SK-N-SH (cell line): ENCODE data around the gene SFSWAP. TPM values are rescaled to one million over a fixed set of nuclear protein-coding genes. Genes with fewer than 3 reads are reported as not detected.
A peak's percentile ranks its signal among the peaks of the same experiment; 100 is the strongest.

Experiments
- CTCF ChIA-PET: fragments of 300-600, 350-600 bp; formaldehyde crosslinking; extraction: SDS; loops from one replicate; lab custom pipeline; 2021; lab: Yijun Ruan, JAX
- POLR2A ChIA-PET: fragments of 350-600 bp; sonication (Branson Sonifier 250); formaldehyde crosslinking; extraction: SDS; loops from one replicate; lab custom pipeline; 2020; ENCODE audit warnings: antibody characterized with exemption, inconsistent platforms; lab: Yijun Ruan, JAX
- DNase-seq: peaks from one replicate; pipeline ENCODE4 v3.0.0; 2012
- H2AFZ ChIP-seq: fragments of 200-600 bp; sonication (generic); 2 replicates; pipeline ENCODE4 v1.8.1; 2016; ENCODE audit warnings: antibody characterized with exemption, mild to moderate bottlenecking, low read depth
- H3F3A ChIP-seq: fragments of 200-600 bp; sonication (generic); replicated peaks from 2 replicates; pipeline ENCODE3; 2016; ENCODE audit warnings: antibody characterized with exemption, mild to moderate bottlenecking; ENCODE audit not compliant: insufficient read depth
- H3K27ac ChIP-seq, 2 experiments: fragments of 200-500 bp in 1 of 2; fragments of 200-600 bp in 1 of 2; sonication (Bioruptor generic) in 1 of 2; sonication (generic), shearing (Covaris generic) in 1 of 2; 2 replicates each; pipeline versions ENCODE4 v1.5.1 to v1.6.1; 2014 to 2016; ENCODE audit warnings: low read depth in 2 of 2, inconsistent platforms in 1 of 2, low read length in 1 of 2, mild to moderate bottlenecking in 1 of 2, mixed read lengths in 1 of 2
- H3K27me3 ChIP-seq: fragments of 200-600 bp; sonication (generic), shearing (Covaris generic); 2 replicates; pipeline ENCODE4 v1.6.1; 2016; ENCODE audit warnings: mixed run types; ENCODE audit not compliant: insufficient read depth
- H3K36me3 ChIP-seq, 2 experiments: fragments of 200-500 bp in 1 of 2; fragments of 200-600 bp in 1 of 2; sonication (Bioruptor generic) in 1 of 2; sonication (generic) in 1 of 2; replicated peaks in 1 of 2; 2 replicates each; pipeline versions ENCODE3 to v1.5.1; 2014 to 2016; ENCODE audit warnings: low read length in 1 of 2, mild to moderate bottlenecking in 1 of 2; ENCODE audit not compliant: insufficient read depth in 2 of 2, control insufficient read depth in 1 of 2
- H3K4me1 ChIP-seq, 2 experiments: fragments of 200-500 bp in 1 of 2; fragments of 200-600 bp in 1 of 2; sonication (Bioruptor generic) in 1 of 2; sonication (generic), shearing (Covaris generic) in 1 of 2; 2 replicates each; pipeline versions ENCODE4 v1.5.1 to v1.6.1; 2014 to 2016; ENCODE audit warnings: low read depth in 1 of 2, low read length in 1 of 2, mixed run types in 1 of 2; ENCODE audit not compliant: insufficient read depth in 2 of 2, control insufficient read depth in 1 of 2
- H3K4me2 ChIP-seq: fragments of 200-600 bp; sonication (generic), shearing (Covaris generic); 2 replicates; pipeline ENCODE4 v1.6.1; 2017; ENCODE audit warnings: mixed run types
- H3K4me3 ChIP-seq, 2 experiments: fragments of 200-500 bp in 1 of 2; fragments of 200-600 bp in 1 of 2; sonication (Bioruptor generic) in 1 of 2; sonication (generic), shearing (Covaris generic) in 1 of 2; 2 replicates each; pipeline versions ENCODE4 v1.5.1 to v1.8.1; 2014 to 2016; ENCODE audit warnings: low read depth in 2 of 2, inconsistent platforms in 1 of 2, low read length in 1 of 2, mild to moderate bottlenecking in 1 of 2, mixed read lengths in 1 of 2, moderate library complexity in 1 of 2
- H3K79me2 ChIP-seq: fragments of 200-600 bp; sonication (generic); 2 replicates; pipeline ENCODE4 v1.8.1; 2017; ENCODE audit warnings: mild to moderate bottlenecking; ENCODE audit not compliant: insufficient read depth
- H3K9ac ChIP-seq: fragments of 200-600 bp; sonication (generic); 2 replicates; pipeline ENCODE4 v1.6.1; 2017; ENCODE audit warnings: mixed run types
- H3K9me2 ChIP-seq: fragments of 200-600 bp; sonication (generic); 2 replicates; pipeline ENCODE4 v1.6.1; 2017; ENCODE audit warnings: mixed run types
- H3K9me3 ChIP-seq: fragments of 200-600 bp; sonication (generic); 2 replicates; pipeline ENCODE4 v1.6.1; 2017; ENCODE audit warnings: mixed run types, mild to moderate bottlenecking, moderate library complexity
- H4K20me1 ChIP-seq: fragments of 200-600 bp; sonication (generic); 2 replicates; pipeline ENCODE4 v1.6.1; 2017; ENCODE audit warnings: mild to moderate bottlenecking, mixed run types; ENCODE audit not compliant: insufficient read depth
- CTCF ChIP-seq: fragments of 200-600 bp; sonication (generic); IDR thresholded peaks from 2 replicates; pipeline ENCODE4 v1.6.1; 2017; ENCODE audit warnings: antibody characterized with exemption, mild to moderate bottlenecking, moderate library complexity
- ELF1 ChIP-seq: IDR thresholded peaks from 2 replicates; pipeline ENCODE4 v1.4.0; 2012
- EZH2phosphoT487 ChIP-seq: fragments of 200-600 bp; sonication (generic); IDR thresholded peaks from 2 replicates; pipeline ENCODE4 v1.6.1; 2017; ENCODE audit warnings: low read depth, mixed run types, mild to moderate bottlenecking, antibody characterized with exemption, moderate library complexity, borderline replicate concordance
- FOSL2 ChIP-seq: IDR thresholded peaks from 2 replicates; pipeline ENCODE4 v1.4.0; 2012; ENCODE audit warnings: low read depth, mild to moderate bottlenecking, moderate library complexity, borderline replicate concordance
- MXI1 ChIP-seq: IDR thresholded peaks from 2 replicates; pipeline ENCODE4 v1.6.1; 2012; ENCODE audit warnings: mild to moderate bottlenecking, low read depth, low read length, improper control_type of control experiment
- NRF1 ChIP-seq: IDR thresholded peaks from 2 replicates; pipeline ENCODE4 v1.6.1; 2012; ENCODE audit warnings: low read depth, mild to moderate bottlenecking, low read length
- POLR2AphosphoS5 ChIP-seq: IDR thresholded peaks from 2 replicates; pipeline ENCODE4 v1.6.1; 2012; ENCODE audit warnings: low read depth, low read length
- REST ChIP-seq: IDR thresholded peaks from 2 replicates; pipeline ENCODE4 v1.6.1; 2012; ENCODE audit warnings: mild to moderate bottlenecking, low read depth, low read length, moderate library complexity
- SIN3A ChIP-seq: IDR thresholded peaks from 2 replicates; pipeline ENCODE4 v1.6.1; 2012; ENCODE audit warnings: low read depth, mild to moderate bottlenecking, low read length, moderate library complexity, borderline replicate concordance
- WGBS: methylation state at CpG from one replicate; pipeline ENCODE4 v1.1.6; 2017; ENCODE audit warnings: low lambda C conversion rate; 5-methylcytosine and 5-hydroxymethylcytosine counted together
- polyA plus RNA-seq, 3 experiments: library from polyadenylated mRNA; depleted of rRNA; stranded (reverse); fragments of >200 nt; gene quantifications; 2 replicates each; pipeline ENCODE4 v1.2.3, GENCODE V29; 2012

SFSWAP gene
- polyA plus RNA-seq, 1 of the 3 experiments (the other 2 are of a cell fraction): 27.9 TPM

GRCh38 chr12:131737150-131737827, 26.4 kb downstream of the SFSWAP start:
- 0 out of 4 replicates have a peak, but pooled peaks cover 0 to 7% of the 10 kb centered on the region in 2 experiments for H3K4me1 ChIP-seq
- no peak overlapping the region for H2AFZ ChIP-seq
- ChIA-PET POLR2A (no interaction called here), CTCF (interaction anchor here (0.8 kb wide), 1 partner anchor 18 kb away, joined by 3 read pairs; no protein-coding TSS in a partner anchor)
- no peak overlapping the region for H3K4me3 ChIP-seq
- H3K79me2 ChIP-seq: peaks cover 12% of the 10 kb centered on the region; the same call in 1 of the 2 replicates
- no peak for DNase-seq
- peak overlapping the region; percentile 60 for H3K4me2 ChIP-seq
- H3K36me3 ChIP-seq: peaks cover 50 to 71% of the 10 kb centered on the region in 2 experiments
- H3K9me3 ChIP-seq: no peaks in the 10 kb centered on the region
- peak overlapping the region in 1 of 2 experiments; percentile 47; a peak in 2 of 4 replicates for H3K27ac ChIP-seq
- no peaks in the 10 kb centered on the region for H3K27me3 ChIP-seq
- peaks cover 17% of the 10 kb centered on the region for H3F3A ChIP-seq
- H4K20me1 ChIP-seq: no peaks in the 10 kb centered on the region
- H3K9me2 ChIP-seq: no peaks in the 10 kb centered on the region
- H3K9ac ChIP-seq: no peak overlapping the region
- no peak for TF ChIP-seq REST
- no peak for TF ChIP-seq NRF1
- no peak for TF ChIP-seq EZH2phosphoT487
- TF ChIP-seq CTCF: no peak
- 0 out of 2 replicates have a peak, but pooled peaks have one; percentile 25 for TF ChIP-seq FOSL2
- WGBS: 59% methylated on average over 21 of the region's 21 CpGs

- Histone ChIP-seq H3K9ac (no peak overlapping the region), H2AFZ (no peak overlapping the region), H3K4me2 (no peak overlapping the region), H3K79me2 (peaks cover 12% of the 10 kb centered on the region; the same call in 1 of the 2 replicates), H3K9me3 (no peaks in the 10 kb centered on the region), H3K4me1 (0 out of 4 replicates have a peak, but pooled peaks cover 0 to 7% of the 10 kb centered on the region in 2 experiments), H3F3A (peaks cover 17% of the 10 kb centered on the region), H4K20me1 (no peaks in the 10 kb centered on the region), H3K4me3 (no peak overlapping the region), H3K27ac (no peak overlapping the region), H3K36me3 (peaks cover 51 to 69% of the 10 kb centered on the region in 2 experiments), H3K27me3 (no peaks in the 10 kb centered on the region), H3K9me2 (no peaks in the 10 kb centered on the region)
- WGBS: 89% methylated on average over 5 of the region's 5 CpGs
- DNase-seq: no peak
- POLR2A ChIA-PET: no interaction called here
- CTCF ChIA-PET: interaction anchor here (0.8 kb wide), 1 partner anchor 17 kb away, joined by 3 read pairs; no protein-coding TSS in a partner anchor
- TF ChIP-seq MXI1: no peak
- no peak for TF ChIP-seq SIN3A
- TF ChIP-seq ELF1: no peak
- no peak for TF ChIP-seq POLR2AphosphoS5
These were observed 27.3 kb downstream of the SFSWAP start for GRCh38 chr12:131738196-131738595.
